ENCODE results near the gene ITPR1.
A peak's percentile ranks its signal among the peaks of the same experiment; 100 is the strongest.

The ITPR1 gene

GRCh38 chr3:4503050-4503449, 9.9 kb downstream of the ITPR1 start:
- Histone ChIP-seq H3K4me2 (ENCODE audit: low read length, poor library complexity, severe bottlenecking) (no peak overlapping the region), H2AK5ac (ENCODE audit: low read length, severe bottlenecking) (no peak overlapping the region), H3K4me3 (ENCODE audit: insufficient read depth in 1 of 2, low read depth in 1 of 2, low read length in 2 of 2) (no peak overlapping the region), H3K4me1 (ENCODE audit: control insufficient read depth, insufficient read depth, low read depth, low read length) (no peaks in the 10 kb centered on the region), H3K9ac (ENCODE audit: low read length) (no peak overlapping the region), H3K14ac (ENCODE audit: low read length in 2 of 2) (no peak overlapping the region), H3K18ac (ENCODE audit: low read depth in 1 of 2, low read length in 2 of 2) (no peak overlapping the region), H2AFZ (ENCODE audit: low read depth, low read length) (no peak overlapping the region), H2BK5ac (ENCODE audit: low read depth, low read length, poor library complexity, severe bottlenecking) (no peak overlapping the region), H4K91ac (ENCODE audit: low read length) (no peak overlapping the region), H3K27me3 (ENCODE audit: control insufficient read depth in 1 of 2, insufficient read depth in 1 of 2, low read length in 2 of 2) (peaks cover 0 to 5% of the 10 kb centered on the region in 2 experiments), H2BK15ac (ENCODE audit: low read depth, poor library complexity, severe bottlenecking) (no peak overlapping the region), H2BK120ac (ENCODE audit: low read depth, low read length) (no peak overlapping the region), H3K23ac (ENCODE audit: low read length in 2 of 2) (no peak overlapping the region), H3K9me3 (ENCODE audit: control insufficient read depth, low read length) (no peaks in the 10 kb centered on the region), H4K8ac (ENCODE audit: low read length) (no peak overlapping the region), H3K36me3 (ENCODE audit: control insufficient read depth in 1 of 2, insufficient read depth in 2 of 2, low read depth in 1 of 2, low read length in 2 of 2) (no peaks in the 10 kb centered on the region), H3K4ac (ENCODE audit: low read depth in 1 of 2, low read length in 2 of 2) (no peak overlapping the region), H3K27ac (ENCODE audit: low read length, poor library complexity, severe bottlenecking) (no peak overlapping the region), H2BK12ac (ENCODE audit: low read length in 2 of 2) (no peak overlapping the region), H3K79me1 (replicated peaks; ENCODE audit: low read length, poor library complexity, severe bottlenecking) (no peaks in the 10 kb centered on the region)
- no peak for DNase-seq
- WGBS: 91% methylated on average over 5 of the region's 5 CpGs

- peak overlapping the region in 1 of 2 experiments; percentile 59 for H3K18ac ChIP-seq (ENCODE audit: low read depth in 1 of 2, low read length in 2 of 2)
- no peak overlapping the region for H2BK5ac ChIP-seq (ENCODE audit: low read depth, low read length, poor library complexity, severe bottlenecking)
- H3K14ac ChIP-seq (ENCODE audit: low read length in 2 of 2): no peak overlapping the region
- H3K9ac ChIP-seq (ENCODE audit: low read length): peak overlapping the region; percentile 42
- no peak overlapping the region for H2AK5ac ChIP-seq (ENCODE audit: low read length, severe bottlenecking)
- H3K4me3 ChIP-seq (ENCODE audit: insufficient read depth in 1 of 2, low read depth in 1 of 2, low read length in 2 of 2): peak overlapping the region in 1 of 2 experiments; percentile 35
- no peak overlapping the region for H3K4ac ChIP-seq (ENCODE audit: low read depth in 1 of 2, low read length in 2 of 2)
- no peaks in the 10 kb centered on the region for H3K9me3 ChIP-seq (ENCODE audit: control insufficient read depth, low read length)
- peak overlapping the region; percentile 37 for H4K8ac ChIP-seq (ENCODE audit: low read length)
- no peak overlapping the region for H2BK15ac ChIP-seq (ENCODE audit: low read depth, poor library complexity, severe bottlenecking)
- DNase-seq: peak; percentile 28
- no peaks in the 10 kb centered on the region for H3K79me1 ChIP-seq (replicated peaks; ENCODE audit: low read length, poor library complexity, severe bottlenecking)
- no peaks in the 10 kb centered on the region for H3K27me3 ChIP-seq (ENCODE audit: control insufficient read depth in 1 of 2, insufficient read depth in 1 of 2, low read length in 2 of 2)
- no peak overlapping the region for H3K23ac ChIP-seq (ENCODE audit: low read length in 2 of 2)
- H4K91ac ChIP-seq (ENCODE audit: low read length): peak overlapping the region; percentile 34
- 69% methylated on average over 14 of the region's 14 CpGs for WGBS
- H3K27ac ChIP-seq (ENCODE audit: low read length, poor library complexity, severe bottlenecking): no peak overlapping the region
- no peak overlapping the region for H2BK120ac ChIP-seq (ENCODE audit: low read depth, low read length)
- H2AFZ ChIP-seq (ENCODE audit: low read depth, low read length): no peak overlapping the region
- H3K36me3 ChIP-seq (ENCODE audit: control insufficient read depth in 1 of 2, insufficient read depth in 2 of 2, low read depth in 1 of 2, low read length in 2 of 2): no peaks in the 10 kb centered on the region
- no peak overlapping the region for H2BK12ac ChIP-seq (ENCODE audit: low read length in 2 of 2)
- H3K4me2 ChIP-seq (ENCODE audit: low read length, poor library complexity, severe bottlenecking): no peak overlapping the region
- no peaks in the 10 kb centered on the region for H3K4me1 ChIP-seq (ENCODE audit: control insufficient read depth, insufficient read depth, low read depth, low read length)
Measured at GRCh38 chr3:4504340-4505261, 11.5 kb downstream of the ITPR1 start.

GRCh38 chr3:4505688-4506558, 12.8 kb downstream of the ITPR1 start:
- no peak overlapping the region for H3K23ac ChIP-seq (ENCODE audit: low read length in 2 of 2)
- H2AFZ ChIP-seq (ENCODE audit: low read depth, low read length): no peak overlapping the region
- H3K27ac ChIP-seq (ENCODE audit: low read length, poor library complexity, severe bottlenecking): no peak overlapping the region
- no peaks in the 10 kb centered on the region for H3K27me3 ChIP-seq (ENCODE audit: control insufficient read depth in 1 of 2, insufficient read depth in 1 of 2, low read length in 2 of 2)
- no peak overlapping the region for H2BK120ac ChIP-seq (ENCODE audit: low read depth, low read length)
- H3K9ac ChIP-seq (ENCODE audit: low read length): no peak overlapping the region
- 77% methylated on average over 5 of the region's 6 CpGs for WGBS
- H4K8ac ChIP-seq (ENCODE audit: low read length): no peak overlapping the region
- H3K4me3 ChIP-seq (ENCODE audit: insufficient read depth in 1 of 2, low read depth in 1 of 2, low read length in 2 of 2): no peak overlapping the region
- no peaks in the 10 kb centered on the region for H3K36me3 ChIP-seq (ENCODE audit: control insufficient read depth in 1 of 2, insufficient read depth in 2 of 2, low read depth in 1 of 2, low read length in 2 of 2)
- H2AK5ac ChIP-seq (ENCODE audit: low read length, severe bottlenecking): no peak overlapping the region
- no peak overlapping the region for H2BK15ac ChIP-seq (ENCODE audit: low read depth, poor library complexity, severe bottlenecking)
- no peak overlapping the region for H2BK12ac ChIP-seq (ENCODE audit: low read length in 2 of 2)
- no peak overlapping the region for H2BK5ac ChIP-seq (ENCODE audit: low read depth, low read length, poor library complexity, severe bottlenecking)
- H3K4me1 ChIP-seq (ENCODE audit: control insufficient read depth, insufficient read depth, low read depth, low read length): no peaks in the 10 kb centered on the region
- no peaks in the 10 kb centered on the region for H3K79me1 ChIP-seq (replicated peaks; ENCODE audit: low read length, poor library complexity, severe bottlenecking)
- H3K14ac ChIP-seq (ENCODE audit: low read length in 2 of 2): no peak overlapping the region
- H3K4me2 ChIP-seq (ENCODE audit: low read length, poor library complexity, severe bottlenecking): no peak overlapping the region
- H3K9me3 ChIP-seq (ENCODE audit: control insufficient read depth, low read length): no peaks in the 10 kb centered on the region
- H4K91ac ChIP-seq (ENCODE audit: low read length): no peak overlapping the region
- H3K18ac ChIP-seq (ENCODE audit: low read depth in 1 of 2, low read length in 2 of 2): no peak overlapping the region
- no peak overlapping the region for H3K4ac ChIP-seq (ENCODE audit: low read depth in 1 of 2, low read length in 2 of 2)
- DNase-seq: no peak

- 71% methylated on average over 1 of the region's 2 CpGs for WGBS
- no peak overlapping the region for H2BK120ac ChIP-seq (ENCODE audit: low read depth, low read length)
- no peak overlapping the region for H3K18ac ChIP-seq (ENCODE audit: low read depth in 1 of 2, low read length in 2 of 2)
- no peak overlapping the region for H2BK12ac ChIP-seq (ENCODE audit: low read length in 2 of 2)
- H3K4ac ChIP-seq (ENCODE audit: low read depth in 1 of 2, low read length in 2 of 2): no peak overlapping the region
- H3K4me2 ChIP-seq (ENCODE audit: low read length, poor library complexity, severe bottlenecking): no peak overlapping the region
- no peak overlapping the region for H3K23ac ChIP-seq (ENCODE audit: low read length in 2 of 2)
- DNase-seq: no peak
- H4K8ac ChIP-seq (ENCODE audit: low read length): no peak overlapping the region
- H3K4me3 ChIP-seq (ENCODE audit: insufficient read depth in 1 of 2, low read depth in 1 of 2, low read length in 2 of 2): no peak overlapping the region
- no peak overlapping the region for H3K14ac ChIP-seq (ENCODE audit: low read length in 2 of 2)
- H3K4me1 ChIP-seq (ENCODE audit: control insufficient read depth, insufficient read depth, low read depth, low read length): no peaks in the 10 kb centered on the region
- H3K27ac ChIP-seq (ENCODE audit: low read length, poor library complexity, severe bottlenecking): no peak overlapping the region
- no peak overlapping the region for H2BK5ac ChIP-seq (ENCODE audit: low read depth, low read length, poor library complexity, severe bottlenecking)
- H3K9me3 ChIP-seq (ENCODE audit: control insufficient read depth, low read length): no peaks in the 10 kb centered on the region
- H3K79me1 ChIP-seq (replicated peaks; ENCODE audit: low read length, poor library complexity, severe bottlenecking): no peaks in the 10 kb centered on the region
- H3K9ac ChIP-seq (ENCODE audit: low read length): no peak overlapping the region
- H2BK15ac ChIP-seq (ENCODE audit: low read depth, poor library complexity, severe bottlenecking): no peak overlapping the region
- H4K91ac ChIP-seq (ENCODE audit: low read length): no peak overlapping the region
- no peaks in the 10 kb centered on the region for H3K36me3 ChIP-seq (ENCODE audit: control insufficient read depth in 1 of 2, insufficient read depth in 2 of 2, low read depth in 1 of 2, low read length in 2 of 2)
- peaks cover 0 to 3% of the 10 kb centered on the region in 2 experiments for H3K27me3 ChIP-seq (ENCODE audit: control insufficient read depth in 1 of 2, insufficient read depth in 1 of 2, low read length in 2 of 2)
- no peak overlapping the region for H2AFZ ChIP-seq (ENCODE audit: low read depth, low read length)
- H2AK5ac ChIP-seq (ENCODE audit: low read length, severe bottlenecking): no peak overlapping the region
Measured at GRCh38 chr3:4506559-4507023, 13.4 kb downstream of the ITPR1 start.

Measured in mesenchymal stem cell (in vitro differentiated cells and primary cell).